ENCODE measurements around the gene CLDN6. TPM values are rescaled to one million over a fixed set of nuclear protein-coding genes. Genes with fewer than 3 reads are reported as not detected.

Gene CLDN6
- total and polyA plus RNA-seq, 2 of the 13 experiments (the other 11 are each of a cell fraction or from before 2014, with no cell fraction given), result 5.9 to 7.6 TPM

GRCh38 chr16:3038256-3038655 lies 20.3 kb upstream of the CLDN6 start (continued):
- no peak for TF ChIP-seq SATB2 (CRISPR knock-in tag; IDR thresholded peaks at IDR 0.05)
- TF ChIP-seq ZNF800 (CRISPR knock-in tag; IDR thresholded peaks at IDR 0.05), result no peak
- TF ChIP-seq ZNF883 (CRISPR knock-in tag; IDR thresholded peaks at IDR 0.05; ENCODE audit: not compliant biosample characterization), result no peak
- TF ChIP-seq ZBTB4 (CRISPR knock-in tag; IDR thresholded peaks at IDR 0.05; ENCODE audit: borderline replicate concordance), result no peak
- TF ChIP-seq NAIF1 (CRISPR knock-in tag; IDR thresholded peaks at IDR 0.05; ENCODE audit: borderline replicate concordance), result no peak
- no peak for TF ChIP-seq ZNF563 (CRISPR knock-in tag; IDR thresholded peaks at IDR 0.05)
- TF ChIP-seq ATF2 (CRISPR knock-in tag; IDR thresholded peaks at IDR 0.05), result 0 out of 2 replicates have a peak, but pooled peaks have one; percentile 47
- no peak for TF ChIP-seq ZNF574 (CRISPR knock-in tag; IDR thresholded peaks at IDR 0.05)
- TF ChIP-seq CENPT (CRISPR knock-in tag; IDR thresholded peaks at IDR 0.05; ENCODE audit: low read depth), result no peak
- no peak for TF ChIP-seq TBL1XR1 (IDR thresholded peaks at IDR 0.05; ENCODE audit: borderline replicate concordance, low read length, partially characterized antibody)
- TF ChIP-seq ZSCAN29 (CRISPR knock-in tag; conservative IDR thresholded peaks at IDR 0.05), result no peak
- no peak for TF ChIP-seq CSRNP1 (CRISPR knock-in tag; IDR thresholded peaks at IDR 0.05)
- no peak for TF ChIP-seq PATZ1 (CRISPR knock-in tag; IDR thresholded peaks at IDR 0.05)
- no peak for TF ChIP-seq ETV5 (CRISPR knock-in tag; IDR thresholded peaks at IDR 0.05; ENCODE audit: borderline replicate concordance)
- TF ChIP-seq ZFX (CRISPR knock-in tag; IDR thresholded peaks at IDR 0.05; ENCODE audit: low read depth), result no peak
- TF ChIP-seq ERF (CRISPR knock-in tag; IDR thresholded peaks at IDR 0.05), result no peak
